CD4-positive, alpha-beta memory T cell (primary cell): Measurements from ENCODE around the gene RBM19. TPM values are rescaled to one million over a fixed set of nuclear protein-coding genes. Genes with fewer than 3 reads are reported as not detected.
A peak's percentile ranks its signal among the peaks of the same experiment; 100 is the strongest.

Experiments used
- CTCF ChIA-PET: fragments of 350-600 bp; sonication (Branson Sonifier 250); formaldehyde crosslinking; loops from one replicate; lab custom pipeline; 2021; ENCODE audit warnings: inconsistent platforms; ENCODE audit not compliant: partially characterized antibody; lab: Charles Lee
- POLR2A ChIA-PET: fragments of 350-600 bp; sonication (Branson Sonifier 250); formaldehyde crosslinking; loops from one replicate; lab custom pipeline; 2021; ENCODE audit not compliant: partially characterized antibody; lab: Charles Lee
- DNase-seq, 5 donors: peaks; one replicate each; pipeline versions ENCODE4 v3.0.0 to v3.0.0-alpha.2; 2020 to 2022; ENCODE audit warnings: mixed read lengths in 1 of 5
- H3K27ac ChIP-seq: one replicate; pipeline ENCODE4 v1.7.0; 2013; ENCODE audit warnings: low read depth, low read length
- H3K27me3 ChIP-seq: 2 replicates; pipeline ENCODE4 v1.7.0; 2013; ENCODE audit warnings: mild to moderate bottlenecking, low read length, moderate library complexity; ENCODE audit not compliant: insufficient read depth
- H3K36me3 ChIP-seq: 2 replicates; pipeline ENCODE4 v1.7.0; 2013; ENCODE audit warnings: mild to moderate bottlenecking, low read length, moderate library complexity; ENCODE audit not compliant: insufficient read depth
- H3K4me1 ChIP-seq: 2 replicates; pipeline ENCODE4 v1.7.0; 2013; ENCODE audit warnings: mild to moderate bottlenecking, low read length, moderate library complexity; ENCODE audit not compliant: insufficient read depth
- H3K4me3 ChIP-seq, 2 donors: one replicate each; pipeline ENCODE4 v1.7.0; 2013; ENCODE audit warnings: low read length in 2 of 2, mild to moderate bottlenecking in 1 of 2
- H3K9me3 ChIP-seq, 2 donors: one replicate each; pipeline ENCODE4 v1.7.0; 2013; ENCODE audit warnings: low read length in 2 of 2, control low read depth in 1 of 2; ENCODE audit not compliant: control insufficient read depth in 1 of 2
- H3K27ac Mint-ChIP-seq, 7 donors: one replicate each; pipeline ENCODE4 v1.8.0; 2020 to 2021; ENCODE audit warnings: mixed read lengths in 7 of 7, mild to moderate bottlenecking in 6 of 7, inconsistent platforms in 3 of 7, moderate library complexity in 3 of 7
- H3K27me3 Mint-ChIP-seq, 2 donors: one replicate each; pipeline ENCODE4 v1.8.0; 2020 to 2021; ENCODE audit warnings: mixed read lengths in 2 of 2
- H3K36me3 Mint-ChIP-seq, 2 donors: one replicate each; pipeline ENCODE4 v1.8.0; 2020 to 2021; ENCODE audit warnings: mixed read lengths in 2 of 2, inconsistent platforms in 1 of 2, mild to moderate bottlenecking in 1 of 2
- H3K4me1 Mint-ChIP-seq, 4 donors: one replicate each; pipeline ENCODE4 v1.8.0; 2020 to 2021; ENCODE audit warnings: mixed read lengths in 4 of 4, mild to moderate bottlenecking in 1 of 4
- H3K4me3 Mint-ChIP-seq, 8 donors: one replicate each; pipeline ENCODE4 v1.8.0; 2020 to 2021; ENCODE audit warnings: mixed read lengths in 8 of 8, mild to moderate bottlenecking in 7 of 8, moderate library complexity in 6 of 8, inconsistent platforms in 3 of 8
- H3K9me3 Mint-ChIP-seq, 8 donors: one replicate each; pipeline ENCODE4 v1.8.0; 2020 to 2021; ENCODE audit warnings: mixed read lengths in 8 of 8, mild to moderate bottlenecking in 5 of 8, inconsistent platforms in 3 of 8, moderate library complexity in 1 of 8
- intact Hi-C: fragments of 100-400 bp; cut with micrococcal nuclease; formaldehyde crosslinking; loops from one replicate; pipeline ENCODE4 v1.15.1; 2023
- polyA plus RNA-seq, 2 donors: library from polyadenylated mRNA; unstranded; fragments of 300-500 nt; fragmentation: Illumina TruSeq; gene quantifications; one replicate each; pipeline ENCODE4 v1.2.3, GENCODE V29; 2021
- total RNA-seq, 2 experiments: library from RNA; stranded (reverse); gene quantifications; one replicate each; pipeline ENCODE4 v1.2.3, GENCODE V29; 2021

RBM19 gene
- total and polyA plus RNA-seq, 4 experiments from 2014 or later = 2.9 to 78.4 (median 42.4) TPM

- H3K4me1 Mint-ChIP-seq = no peaks in the 10 kb centered on the region
- Histone ChIP-seq H3K27me3 (no peaks in the 10 kb centered on the region), H3K27ac (no peak overlapping the region), H3K9me3 (no peaks in the 10 kb centered on the region), H3K36me3 (peaks cover 71% of the 10 kb centered on the region), H3K4me3 (no peak overlapping the region), H3K4me1 (no peaks in the 10 kb centered on the region)
- H3K36me3 Mint-ChIP-seq = peaks cover 68 to 78% of the 10 kb centered on the region in 2 donors
- POLR2A ChIA-PET = no interaction called here
- DNase-seq = no peak
- no peak overlapping the region for H3K27ac Mint-ChIP-seq
- CTCF ChIA-PET = no interaction called here
- no peaks in the 10 kb centered on the region for H3K9me3 Mint-ChIP-seq
- no peak overlapping the region for H3K4me3 Mint-ChIP-seq
- no peaks in the 10 kb centered on the region for H3K27me3 Mint-ChIP-seq
- intact Hi-C loops = no loop called here
Measured at GRCh38 chr12:113942209-113942608, 23.9 kb downstream of the RBM19 start.

- POLR2A ChIA-PET = no interaction called here
Measured at GRCh38 chr12:113941208-113941486, 25.0 kb downstream of the RBM19 start.

GRCh38 chr12:113940357-113941207 lies 25.5 kb downstream of the RBM19 start:
- intact Hi-C loops = no loop called here
- DNase-seq = no peak
- no peak overlapping the region for H3K27ac Mint-ChIP-seq
- Histone ChIP-seq H3K27ac (no peak overlapping the region), H3K36me3 (peaks cover 60% of the 10 kb centered on the region), H3K4me1 (no peaks in the 10 kb centered on the region), H3K27me3 (no peaks in the 10 kb centered on the region), H3K4me3 (no peak overlapping the region), H3K9me3 (no peaks in the 10 kb centered on the region)
- H3K4me3 Mint-ChIP-seq = no peak overlapping the region
- no peaks in the 10 kb centered on the region for H3K27me3 Mint-ChIP-seq
- peaks cover 65 to 75% of the 10 kb centered on the region in 2 donors for H3K36me3 Mint-ChIP-seq
- no peaks in the 10 kb centered on the region for H3K4me1 Mint-ChIP-seq
- POLR2A ChIA-PET = no interaction called here
- CTCF ChIA-PET = no interaction called here
- H3K9me3 Mint-ChIP-seq = no peaks in the 10 kb centered on the region

More at GRCh38 chr12:113941208-113941486, 25.0 kb downstream of the RBM19 start:
- DNase-seq = no peak
- intact Hi-C loops = no loop called here
- Mint-ChIP-seq H3K9me3 (no peaks in the 10 kb centered on the region), H3K4me1 (no peaks in the 10 kb centered on the region), H3K27ac (no peak overlapping the region), H3K36me3 (peaks cover 68 to 77% of the 10 kb centered on the region in 2 donors), H3K4me3 (no peak overlapping the region), H3K27me3 (no peaks in the 10 kb centered on the region)
- H3K9me3 ChIP-seq = no peaks in the 10 kb centered on the region
- no peaks in the 10 kb centered on the region for H3K4me1 ChIP-seq
- no peak overlapping the region for H3K27ac ChIP-seq
- H3K4me3 ChIP-seq = no peak overlapping the region
- CTCF ChIA-PET = no interaction called here
- no peaks in the 10 kb centered on the region for H3K27me3 ChIP-seq
- H3K36me3 ChIP-seq = peaks cover 66% of the 10 kb centered on the region

- Mint-ChIP-seq H3K27me3 (no peaks in the 10 kb centered on the region), H3K36me3 (peaks cover 65 to 75% of the 10 kb centered on the region in 2 donors), H3K27ac (peak overlapping the region in 1 of 7 donors; percentile 41), H3K4me3 (no peak overlapping the region), H3K4me1 (no peaks in the 10 kb centered on the region), H3K9me3 (no peaks in the 10 kb centered on the region)
- intact Hi-C loops = no loop called here
- Histone ChIP-seq H3K27me3 (no peaks in the 10 kb centered on the region), H3K4me1 (no peaks in the 10 kb centered on the region), H3K4me3 (no peak overlapping the region), H3K36me3 (peaks cover 59% of the 10 kb centered on the region), H3K27ac (no peak overlapping the region), H3K9me3 (no peaks in the 10 kb centered on the region)
- ChIA-PET CTCF (no interaction called here), POLR2A (no interaction called here)
- DNase-seq = no peak
Measured at GRCh38 chr12:113939867-113940266, 26.3 kb downstream of the RBM19 start.

GRCh38 chr12:113938471-113938870 lies 27.7 kb downstream of the RBM19 start:
- H3K4me3 Mint-ChIP-seq = no peak overlapping the region
- POLR2A ChIA-PET = no interaction called here

GRCh38 chr12:113936460-113936859 lies 29.7 kb downstream of the RBM19 start:
- H3K4me1 Mint-ChIP-seq = no peaks in the 10 kb centered on the region
- intact Hi-C loops = no loop called here
- no peaks in the 10 kb centered on the region for H3K9me3 Mint-ChIP-seq
- H3K27ac ChIP-seq = no peak overlapping the region
- peaks cover 56% of the 10 kb centered on the region for H3K36me3 ChIP-seq
- POLR2A ChIA-PET = no interaction called here
- no peak overlapping the region for H3K4me3 Mint-ChIP-seq
- H3K36me3 Mint-ChIP-seq = peaks cover 66 to 75% of the 10 kb centered on the region in 2 donors
- H3K9me3 ChIP-seq = no peaks in the 10 kb centered on the region
- H3K4me3 ChIP-seq = no peak overlapping the region
- no peak overlapping the region for H3K27ac Mint-ChIP-seq
- no peaks in the 10 kb centered on the region for H3K4me1 ChIP-seq
- no peaks in the 10 kb centered on the region for H3K27me3 ChIP-seq
- no peak for DNase-seq
- CTCF ChIA-PET = interaction anchor here (0.9 kb wide), 1 partner anchor 31 kb away, joined by 4 read pairs; no protein-coding TSS in a partner anchor
- no peaks in the 10 kb centered on the region for H3K27me3 Mint-ChIP-seq

More at GRCh38 chr12:113938471-113938870, 27.7 kb downstream of the RBM19 start:
- H3K4me1 Mint-ChIP-seq = no peaks in the 10 kb centered on the region
- no peak for DNase-seq
- Histone ChIP-seq H3K36me3 (peaks cover 65% of the 10 kb centered on the region), H3K9me3 (no peaks in the 10 kb centered on the region), H3K27ac (no peak overlapping the region), H3K4me1 (no peaks in the 10 kb centered on the region), H3K4me3 (no peak overlapping the region), H3K27me3 (no peaks in the 10 kb centered on the region)
- H3K9me3 Mint-ChIP-seq = no peaks in the 10 kb centered on the region
- no peak overlapping the region for H3K27ac Mint-ChIP-seq
- intact Hi-C loops = no loop called here
- H3K27me3 Mint-ChIP-seq = no peaks in the 10 kb centered on the region
- peaks cover 73 to 81% of the 10 kb centered on the region in 2 donors for H3K36me3 Mint-ChIP-seq
- CTCF ChIA-PET = no interaction called here

GRCh38 chr12:113935459-113935858 lies 30.7 kb downstream of the RBM19 start:
- CTCF ChIA-PET = no interaction called here
- no peak for DNase-seq
- peaks cover 52% of the 10 kb centered on the region for H3K36me3 ChIP-seq

More at GRCh38 chr12:113935459-113935858, 30.7 kb downstream of the RBM19 start:
- H3K27me3 Mint-ChIP-seq = no peaks in the 10 kb centered on the region
- POLR2A ChIA-PET = no interaction called here
- H3K4me3 Mint-ChIP-seq = no peak overlapping the region
- Histone ChIP-seq H3K4me3 (no peak overlapping the region), H3K27me3 (no peaks in the 10 kb centered on the region), H3K4me1 (no peaks in the 10 kb centered on the region), H3K9me3 (no peaks in the 10 kb centered on the region), H3K27ac (no peak overlapping the region)
- no peaks in the 10 kb centered on the region for H3K9me3 Mint-ChIP-seq
- H3K36me3 Mint-ChIP-seq = peaks cover 66 to 74% of the 10 kb centered on the region in 2 donors
- peaks cover 0 to 3% (median 2%) of the 10 kb centered on the region in 4 donors for H3K4me1 Mint-ChIP-seq
- intact Hi-C loops = no loop called here
- H3K27ac Mint-ChIP-seq = no peak overlapping the region
